Measurements from ENCODE around the gene NLRX1. TPM values are rescaled to one million over a fixed set of nuclear protein-coding genes. Genes with fewer than 3 reads are reported as not detected.

NLRX1 gene
- total RNA-seq, 1 experiment from 2014 or later: 7.2 TPM

GRCh38 chr11:119229741-119230140 lies 61.2 kb downstream of the NLRX1 start:
- H3K4me3 ChIP-seq (ENCODE audit: low read depth, low read length): no peak overlapping the region
- POLR2A ChIA-PET: no interaction called here

More at GRCh38 chr11:119229741-119230140, 61.2 kb downstream of the NLRX1 start:
- Histone ChIP-seq H3K36me3 (ENCODE audit: control insufficient read depth, insufficient read depth, low read length) (no peaks in the 10 kb centered on the region), H3K4me1 (no peaks in the 10 kb centered on the region), H3K9me3 (no peaks in the 10 kb centered on the region), H3K27me3 (replicated peaks; ENCODE audit: control insufficient read depth, insufficient read depth, low read length) (no peaks in the 10 kb centered on the region)
- CTCF ChIA-PET: interaction anchor here (1.0 to 1.2 kb wide), 3 partner anchors 24 to 45 kb away, joined by 4 to 6 read pairs (median 5); partner anchors contain the start of genes CBL and NHERF4
- H3K4me1 Mint-ChIP-seq (ENCODE audit: low read depth, unreplicated experiment): peaks cover 9% of the 10 kb centered on the region
- H3K27ac Mint-ChIP-seq (ENCODE audit: unreplicated experiment): no peak overlapping the region
- TF ChIP-seq CTCF (IDR thresholded peaks at IDR 0.05; ENCODE audit: insufficient read depth in 1 of 2, low read depth in 1 of 2, low read length in 1 of 2, severe bottlenecking in 1 of 2, unreplicated experiment in 1 of 2): no peak
- no peak overlapping the region for H3K4me3 Mint-ChIP-seq (ENCODE audit: unreplicated experiment)
- H3K27me3 Mint-ChIP-seq (ENCODE audit: insufficient read depth, unreplicated experiment): no peaks in the 10 kb centered on the region
- H3K9me3 Mint-ChIP-seq (ENCODE audit: unreplicated experiment): no peaks in the 10 kb centered on the region
- intact Hi-C loops (cut with micrococcal nuclease; ENCODE audit: unreplicated experiment): no loop called here
- H3K36me3 Mint-ChIP-seq (ENCODE audit: insufficient read depth, unreplicated experiment): peaks cover 25% of the 10 kb centered on the region
- no peak for DNase-seq
- BruUV-seq (replicated peaks): no TSS peak

Other genes with a start within 250 kb of the NLRX1 start
- gene BCL9L, start 242.8 kb upstream of the NLRX1 start, total RNA-seq (2022): 186 and 203 TPM in 2 replicates
- 1.8 and 3.5 TPM in 2 replicates for gene UPK2, start 212.4 kb upstream of the NLRX1 start, total RNA-seq (2022)
- not detected in 2 replicates for gene FOXR1, start 197.0 kb upstream of the NLRX1 start, total RNA-seq (2022)
- 185 and 194 TPM in 2 replicates for gene CENATAC, start 170.6 kb upstream of the NLRX1 start, total RNA-seq (2022)
- 1,811 and 1,967 TPM in 2 replicates for gene RPS25, start 150.4 kb upstream of the NLRX1 start, total RNA-seq (2022)
- gene TRAPPC4, start 150.0 kb upstream of the NLRX1 start, total RNA-seq (2022): 118 and 126 TPM in 2 replicates
- 97.8 and 108 TPM in 2 replicates for gene SLC37A4, start 137.8 kb upstream of the NLRX1 start, total RNA-seq (2022)
- gene HYOU1, start 111.5 kb upstream of the NLRX1 start, total RNA-seq (2022): 306 and 366 TPM in 2 replicates
- 43.2 and 47.7 TPM in 2 replicates for gene VPS11, start 100.9 kb upstream of the NLRX1 start, total RNA-seq (2022)
- gene HMBS, start 83.8 kb upstream of the NLRX1 start, total RNA-seq (2022): 94.9 and 95.7 TPM in 2 replicates
- 117 and 119 TPM in 2 replicates for gene DPAGT1, start 66.9 kb upstream of the NLRX1 start, total RNA-seq (2022)
- gene C2CD2L, start 61.4 kb upstream of the NLRX1 start, total RNA-seq (2022): 14.7 and 15.4 TPM in 2 replicates
- 61.6 and 65.2 TPM in 2 replicates for gene HINFP, start 47.1 kb upstream of the NLRX1 start, total RNA-seq (2022)
- 0.18 TPM in 1 of 2 replicates, not detected in the other for gene ABCG4, start 19.7 kb upstream of the NLRX1 start, total RNA-seq (2022)
- gene NHERF4, start 16.8 kb downstream of the NLRX1 start, total RNA-seq (2022): 9.6 and 10.0 TPM in 2 replicates
- gene CBL, start 37.6 kb downstream of the NLRX1 start, total RNA-seq (2022): 52.7 and 53.5 TPM in 2 replicates
- gene MCAM, start 148.4 kb downstream of the NLRX1 start, total RNA-seq (2022): 8.3 and 9.8 TPM in 2 replicates
- 85.8 and 92.7 TPM in 2 replicates for gene RNF26, start 165.8 kb downstream of the NLRX1 start, total RNA-seq (2022)
- gene C1QTNF5, start 172.2 kb downstream of the NLRX1 start, total RNA-seq (2022): 0.56 and 1.2 TPM in 2 replicates
- gene MFRP, start 178.0 kb downstream of the NLRX1 start, total RNA-seq (2022): not detected in 2 replicates
- 13.9 and 14.4 TPM in 2 replicates for gene USP2, start 213.0 kb downstream of the NLRX1 start, total RNA-seq (2022)

Measured in Caco-2 (cell line).